HepG2 (cell line): ENCODE data around the gene GZMH.

Experiments
- EP300 ChIP-seq, 3 experiments: sonication (generic) in 1 of 3; formaldehyde crosslinking in 1 of 3; IDR thresholded peaks; 2 replicates each; pipeline versions ENCODE4 v1.5.1 to v1.6.1; 2011 to 2020; ENCODE audit warnings: low read depth in 2 of 3, low read length in 2 of 3, borderline replicate concordance in 1 of 3, improper control_type of control experiment in 1 of 3, mild to moderate bottlenecking in 1 of 3, missing genetic modification reagents in 1 of 3, moderate library complexity in 1 of 3
- NCOR1 ChIP-seq: fragments of 200-600 bp; sonication (generic); IDR thresholded peaks from 2 replicates; pipeline ENCODE4 v1.7.0; 2017; ENCODE audit warnings: antibody characterized with exemption, low read length, borderline replicate concordance
- NKX3-1 ChIP-seq: sonication (generic); formaldehyde crosslinking; IDR thresholded peaks from 2 replicates; pipeline ENCODE4 v1.5.0; 2020; ENCODE audit warnings: missing genetic modification reagents
- THYN1 ChIP-seq: sonication (generic); formaldehyde crosslinking; IDR thresholded peaks from 2 replicates; pipeline ENCODE4 v1.8.1; 2023; ENCODE audit warnings: low read depth, mild to moderate bottlenecking, moderate library complexity, missing genetic modification reagents, borderline replicate concordance
- ZNF646 ChIP-seq: sonication (generic); formaldehyde crosslinking; IDR thresholded peaks from 2 replicates; pipeline ENCODE4 v1.9.0; 2021; ENCODE audit warnings: mild to moderate bottlenecking, missing genetic modification reagents
- TF ChIP-seq, protein P1 (sequence below): sonication (generic); formaldehyde crosslinking; IDR thresholded peaks from 2 replicates; pipeline ENCODE4 v1.8.1; 2023; ENCODE audit warnings: missing genetic modification reagents, inconsistent platforms, borderline replicate concordance
- TF ChIP-seq, protein P2 (sequence below): sonication (generic); formaldehyde crosslinking; IDR thresholded peaks from 2 replicates; pipeline ENCODE4 v1.5.0; 2020; ENCODE audit warnings: mild to moderate bottlenecking, missing genetic modification reagents, moderate library complexity
- TF ChIP-seq, protein P3 (sequence below): sonication (generic); formaldehyde crosslinking; IDR thresholded peaks from 2 replicates; pipeline ENCODE4 v1.5.1; 2020; ENCODE audit warnings: mild to moderate bottlenecking, moderate library complexity, missing genetic modification reagents

DNA sequence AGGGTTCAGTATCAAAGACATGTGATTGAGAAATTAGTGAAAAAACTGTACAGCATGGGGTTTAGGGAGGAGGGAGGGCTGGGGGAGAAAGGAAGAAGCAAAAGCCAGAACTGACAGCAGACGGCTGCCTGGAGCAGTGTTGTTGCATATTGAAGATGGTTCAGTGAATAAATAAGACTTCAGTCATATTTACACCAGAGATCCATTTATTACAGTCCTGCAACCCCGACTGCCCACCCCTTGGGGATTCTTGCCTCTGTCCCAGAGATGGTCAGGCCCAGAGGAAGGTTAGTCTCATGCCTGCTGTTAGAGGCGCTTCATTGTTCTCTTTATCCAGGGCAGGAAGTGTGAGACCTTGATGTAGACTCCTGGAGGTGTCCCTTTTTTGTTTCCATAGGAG, 3.2 kb downstream of the GZMH start:
- TF ChIP-seq, protein P1, sequence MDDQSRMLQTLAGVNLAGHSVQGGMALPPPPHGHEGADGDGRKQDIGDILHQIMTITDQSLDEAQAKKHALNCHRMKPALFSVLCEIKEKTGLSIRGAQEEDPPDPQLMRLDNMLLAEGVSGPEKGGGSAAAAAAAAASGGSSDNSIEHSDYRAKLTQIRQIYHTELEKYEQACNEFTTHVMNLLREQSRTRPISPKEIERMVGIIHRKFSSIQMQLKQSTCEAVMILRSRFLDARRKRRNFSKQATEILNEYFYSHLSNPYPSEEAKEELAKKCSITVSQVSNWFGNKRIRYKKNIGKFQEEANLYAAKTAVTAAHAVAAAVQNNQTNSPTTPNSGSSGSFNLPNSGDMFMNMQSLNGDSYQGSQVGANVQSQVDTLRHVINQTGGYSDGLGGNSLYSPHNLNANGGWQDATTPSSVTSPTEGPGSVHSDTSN (CRISPR knock-in tag), result no peak
- TF ChIP-seq NKX3-1 (CRISPR knock-in tag) (no peak), NCOR1 (no peak), EP300 (IDR thresholded peaks at IDR 0.05; ENCODE audit: low read depth in 2 of 2, low read length in 2 of 2) (no peak), EP300 (CRISPR knock-in tag; IDR thresholded peaks at IDR 0.05; ENCODE audit: borderline replicate concordance) (no peak), THYN1 (CRISPR knock-in tag) (no peak), ZNF646 (no peak)
- TF ChIP-seq, protein P2, sequence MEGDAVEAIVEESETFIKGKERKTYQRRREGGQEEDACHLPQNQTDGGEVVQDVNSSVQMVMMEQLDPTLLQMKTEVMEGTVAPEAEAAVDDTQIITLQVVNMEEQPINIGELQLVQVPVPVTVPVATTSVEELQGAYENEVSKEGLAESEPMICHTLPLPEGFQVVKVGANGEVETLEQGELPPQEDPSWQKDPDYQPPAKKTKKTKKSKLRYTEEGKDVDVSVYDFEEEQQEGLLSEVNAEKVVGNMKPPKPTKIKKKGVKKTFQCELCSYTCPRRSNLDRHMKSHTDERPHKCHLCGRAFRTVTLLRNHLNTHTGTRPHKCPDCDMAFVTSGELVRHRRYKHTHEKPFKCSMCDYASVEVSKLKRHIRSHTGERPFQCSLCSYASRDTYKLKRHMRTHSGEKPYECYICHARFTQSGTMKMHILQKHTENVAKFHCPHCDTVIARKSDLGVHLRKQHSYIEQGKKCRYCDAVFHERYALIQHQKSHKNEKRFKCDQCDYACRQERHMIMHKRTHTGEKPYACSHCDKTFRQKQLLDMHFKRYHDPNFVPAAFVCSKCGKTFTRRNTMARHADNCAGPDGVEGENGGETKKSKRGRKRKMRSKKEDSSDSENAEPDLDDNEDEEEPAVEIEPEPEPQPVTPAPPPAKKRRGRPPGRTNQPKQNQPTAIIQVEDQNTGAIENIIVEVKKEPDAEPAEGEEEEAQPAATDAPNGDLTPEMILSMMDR (CRISPR knock-in tag), result no peak
- TF ChIP-seq, protein P3, sequence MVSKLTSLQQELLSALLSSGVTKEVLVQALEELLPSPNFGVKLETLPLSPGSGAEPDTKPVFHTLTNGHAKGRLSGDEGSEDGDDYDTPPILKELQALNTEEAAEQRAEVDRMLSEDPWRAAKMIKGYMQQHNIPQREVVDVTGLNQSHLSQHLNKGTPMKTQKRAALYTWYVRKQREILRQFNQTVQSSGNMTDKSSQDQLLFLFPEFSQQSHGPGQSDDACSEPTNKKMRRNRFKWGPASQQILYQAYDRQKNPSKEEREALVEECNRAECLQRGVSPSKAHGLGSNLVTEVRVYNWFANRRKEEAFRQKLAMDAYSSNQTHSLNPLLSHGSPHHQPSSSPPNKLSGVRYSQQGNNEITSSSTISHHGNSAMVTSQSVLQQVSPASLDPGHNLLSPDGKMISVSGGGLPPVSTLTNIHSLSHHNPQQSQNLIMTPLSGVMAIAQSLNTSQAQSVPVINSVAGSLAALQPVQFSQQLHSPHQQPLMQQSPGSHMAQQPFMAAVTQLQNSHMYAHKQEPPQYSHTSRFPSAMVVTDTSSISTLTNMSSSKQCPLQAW (CRISPR knock-in tag), result no peak
